Body of pancreas (tissue), 4 donors: Measurements from ENCODE around the gene MICAL2.

Source experiments
- POLR2A ChIP-seq, 3 donors: fragments of 450-650 bp; IDR thresholded peaks; one replicate each; pipeline ENCODE4 v1.6.1; 2016; ENCODE audit warnings: antibody characterized with exemption in 3 of 3, mild to moderate bottlenecking in 2 of 3
- TF ChIP-seq, protein P1 (sequence below), 7 experiments: fragments of 450-650 bp in 4 of 7; fragments of 200-600 bp in 3 of 7; sonication (generic) in 3 of 7; IDR thresholded peaks; one replicate each; pipeline ENCODE4 v1.5.1; 2016 to 2019; ENCODE audit warnings: antibody characterized with exemption in 7 of 7

GRCh38 chr11:12127206-12127898 lies 17.0 kb downstream of the MICAL2 start:
- TF ChIP-seq, protein P1, sequence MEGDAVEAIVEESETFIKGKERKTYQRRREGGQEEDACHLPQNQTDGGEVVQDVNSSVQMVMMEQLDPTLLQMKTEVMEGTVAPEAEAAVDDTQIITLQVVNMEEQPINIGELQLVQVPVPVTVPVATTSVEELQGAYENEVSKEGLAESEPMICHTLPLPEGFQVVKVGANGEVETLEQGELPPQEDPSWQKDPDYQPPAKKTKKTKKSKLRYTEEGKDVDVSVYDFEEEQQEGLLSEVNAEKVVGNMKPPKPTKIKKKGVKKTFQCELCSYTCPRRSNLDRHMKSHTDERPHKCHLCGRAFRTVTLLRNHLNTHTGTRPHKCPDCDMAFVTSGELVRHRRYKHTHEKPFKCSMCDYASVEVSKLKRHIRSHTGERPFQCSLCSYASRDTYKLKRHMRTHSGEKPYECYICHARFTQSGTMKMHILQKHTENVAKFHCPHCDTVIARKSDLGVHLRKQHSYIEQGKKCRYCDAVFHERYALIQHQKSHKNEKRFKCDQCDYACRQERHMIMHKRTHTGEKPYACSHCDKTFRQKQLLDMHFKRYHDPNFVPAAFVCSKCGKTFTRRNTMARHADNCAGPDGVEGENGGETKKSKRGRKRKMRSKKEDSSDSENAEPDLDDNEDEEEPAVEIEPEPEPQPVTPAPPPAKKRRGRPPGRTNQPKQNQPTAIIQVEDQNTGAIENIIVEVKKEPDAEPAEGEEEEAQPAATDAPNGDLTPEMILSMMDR (IDR thresholded peaks at IDR 0.05), result no peak
- TF ChIP-seq POLR2A (IDR thresholded peaks at IDR 0.05), result no peak
